HG03571 (cell line): ENCODE data around the gene GTF2A1L.

Source experiments
- ATAC-seq: cut with Tn5 transposase; IDR thresholded peaks from one replicate; pipeline ENCODE4 v1.9.1; 2021; ENCODE audit not compliant: unreplicated experiment

GTF2A1L gene

GRCh38 chr2:48728840-48729239 is 111.2 kb downstream of the GTF2A1L start:
- no peak for ATAC-seq
